Bronchial epithelial cell (primary cell): Measurements from ENCODE around the gene REEP3. TPM values are rescaled to one million over a fixed set of nuclear protein-coding genes. Genes with fewer than 3 reads are reported as not detected.

Experiments
- DNase-seq: peaks from one replicate; pipeline ENCODE4 v3.0.0-alpha.2; 2010; ENCODE audit warnings: low read depth
- FAIRE-seq: peaks from 2 replicates; lab custom pipeline; 2011; peaks lifted over from hg19 to GRCh38; lab: Jason Lieb, UNC
- H3K27me3 ChIP-seq: 2 replicates; pipeline ENCODE4 v1.5.1; 2011; ENCODE audit warnings: low read length; ENCODE audit not compliant: control insufficient read depth, insufficient read depth
- H3K36me3 ChIP-seq: 2 replicates; pipeline ENCODE4 v1.5.1; 2011; ENCODE audit warnings: low read length; ENCODE audit not compliant: control insufficient read depth, insufficient read depth
- H3K4me3 ChIP-seq: 2 replicates; pipeline ENCODE4 v1.5.1; 2011; ENCODE audit warnings: mild to moderate bottlenecking, low read depth, low read length, control low read depth
- CTCF ChIP-seq: IDR thresholded peaks from 2 replicates; pipeline ENCODE4 v1.5.1; 2011; ENCODE audit warnings: mild to moderate bottlenecking, moderate library complexity, low read length, control low read depth, inconsistent platforms; ENCODE audit not compliant: insufficient read depth, severe bottlenecking
- total RNA-seq: library from RNA; depleted of rRNA; stranded (reverse); fragments of >200 nt; gene quantifications from 2 replicates; pipeline ENCODE4 v1.2.1, GENCODE V29; 2014

REEP3 gene
- total RNA-seq, 1 donor from 2014 or later, result 52.1 TPM

- no peak for TF ChIP-seq CTCF
- FAIRE-seq, result no peak
- DNase-seq, result no peak
- no peak overlapping the region for H3K4me3 ChIP-seq
- H3K27me3 ChIP-seq, result no peaks in the 10 kb centered on the region
- peaks cover 2% of the 10 kb centered on the region for H3K36me3 ChIP-seq
Observed at GRCh38 chr10:63579371-63580014, 58.3 kb downstream of the REEP3 start.

GRCh38 chr10:63582690-63583089 is 61.5 kb downstream of the REEP3 start:
- FAIRE-seq (no peak), DNase-seq (no peak)
- Histone ChIP-seq H3K27me3 (no peaks in the 10 kb centered on the region), H3K4me3 (no peak overlapping the region), H3K36me3 (peaks cover 2% of the 10 kb centered on the region)
- no peak for TF ChIP-seq CTCF

DNA sequence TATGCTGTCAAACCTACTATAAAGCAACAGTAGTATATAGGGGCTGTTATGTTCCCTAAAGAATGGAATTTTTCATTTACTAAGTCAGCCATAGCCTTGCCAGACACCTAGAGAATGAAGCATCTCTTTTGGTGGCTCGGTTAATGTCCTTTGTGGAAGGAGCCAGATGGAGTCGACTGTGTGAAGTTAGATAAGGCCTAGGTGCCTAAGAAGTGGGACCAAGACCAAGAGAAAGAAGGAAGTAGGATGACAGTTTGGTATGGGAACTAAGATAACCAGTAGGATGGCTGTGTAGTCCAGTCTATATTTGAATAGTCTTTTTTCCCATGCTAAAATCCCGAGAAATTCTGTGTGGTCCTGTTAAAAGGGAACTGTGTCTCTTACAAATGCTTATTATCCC is 62.2 kb downstream of the REEP3 start:
- FAIRE-seq (no peak), DNase-seq (no peak)
- no peaks in the 10 kb centered on the region for H3K27me3 ChIP-seq
- TF ChIP-seq CTCF, result no peak
- no peak overlapping the region for H3K4me3 ChIP-seq
- peaks cover 2% of the 10 kb centered on the region for H3K36me3 ChIP-seq

- Histone ChIP-seq H3K27me3 (no peaks in the 10 kb centered on the region), H3K36me3 (no peaks in the 10 kb centered on the region), H3K4me3 (no peak overlapping the region)
- FAIRE-seq, result no peak
- DNase-seq, result no peak
- no peak for TF ChIP-seq CTCF
Observed at GRCh38 chr10:63583909-63584724, 62.9 kb downstream of the REEP3 start.

DNA sequence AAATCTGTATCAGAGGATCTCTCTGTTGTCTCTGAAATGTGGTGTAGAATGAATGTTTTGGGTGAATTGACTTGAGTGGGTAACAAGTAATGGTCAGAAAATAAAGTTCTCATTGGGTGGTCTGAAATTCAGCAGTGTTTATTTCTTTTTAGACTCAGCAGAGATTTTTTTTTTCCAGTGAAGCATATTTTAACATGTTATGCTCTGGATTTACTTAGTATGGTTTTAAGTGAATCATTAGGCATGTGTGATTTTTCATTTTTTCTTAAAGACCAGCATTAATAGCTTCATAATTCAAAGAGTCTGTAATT is 63.5 kb downstream of the REEP3 start:
- H3K27me3 ChIP-seq, result no peaks in the 10 kb centered on the region
- TF ChIP-seq CTCF, result no peak
- no peaks in the 10 kb centered on the region for H3K36me3 ChIP-seq
- no peak overlapping the region for H3K4me3 ChIP-seq
- FAIRE-seq (no peak), DNase-seq (no peak)
